HG03139 (cell line): ENCODE results near the gene PRDM16.

Experiments
- ATAC-seq: cut with Tn5 transposase; IDR thresholded peaks from one replicate; pipeline ENCODE4 v1.9.1; 2021; ENCODE audit not compliant: unreplicated experiment

Gene PRDM16

GRCh38 chr1:3219791-3220467, 150.9 kb downstream of the PRDM16 start:
- ATAC-seq = no peak

GRCh38 chr1:3221112-3222041, 152.4 kb downstream of the PRDM16 start:
- ATAC-seq = no peak

GRCh38 chr1:3222042-3222692, 153.2 kb downstream of the PRDM16 start:
- no peak for ATAC-seq

- no peak for ATAC-seq
Observed at GRCh38 chr1:3225661-3226060, 156.7 kb downstream of the PRDM16 start.

- no peak for ATAC-seq
Observed at GRCh38 chr1:3226191-3226590, 157.2 kb downstream of the PRDM16 start.

- no peak for ATAC-seq
Observed at GRCh38 chr1:3226701-3227350, 157.8 kb downstream of the PRDM16 start.

GRCh38 chr1:3227351-3227704, 158.3 kb downstream of the PRDM16 start:
- no peak for ATAC-seq

GRCh38 chr1:3227893-3228292, 158.9 kb downstream of the PRDM16 start:
- no peak for ATAC-seq

GRCh38 chr1:3229081-3229725, 160.2 kb downstream of the PRDM16 start:
- no peak for ATAC-seq

GRCh38 chr1:3230553-3230952, 161.6 kb downstream of the PRDM16 start:
- no peak for ATAC-seq

GRCh38 chr1:3231245-3231644, 162.2 kb downstream of the PRDM16 start:
- no peak for ATAC-seq

GRCh38 chr1:3231826-3232225, 162.8 kb downstream of the PRDM16 start:
- ATAC-seq = no peak

- no peak for ATAC-seq
Observed at GRCh38 chr1:3233031-3233430, 164.0 kb downstream of the PRDM16 start.

- ATAC-seq = no peak
Observed at GRCh38 chr1:3233551-3233950, 164.5 kb downstream of the PRDM16 start.

GRCh38 chr1:3234281-3234680, 165.3 kb downstream of the PRDM16 start:
- no peak for ATAC-seq

- ATAC-seq = no peak
Observed at GRCh38 chr1:3234956-3235355, 166.0 kb downstream of the PRDM16 start.

- ATAC-seq = no peak
Observed at GRCh38 chr1:3235496-3235895, 166.5 kb downstream of the PRDM16 start.

- ATAC-seq = no peak
Observed at GRCh38 chr1:3236361-3236760, 167.4 kb downstream of the PRDM16 start.

- no peak for ATAC-seq
Observed at GRCh38 chr1:3236955-3237354, 168.0 kb downstream of the PRDM16 start.

- ATAC-seq = no peak
Observed at GRCh38 chr1:3237570-3237969, 168.6 kb downstream of the PRDM16 start.
